Stimulated activated naive CD8-positive, alpha-beta T cell treated with anti-CD3 and anti-CD28 coated beads, Interleukin-15, Interleukin-2, amounts not matched to agents 100 ng/mL and 50 ng/mL, for 24 hours (primary cell): ENCODE data around the gene SLC44A5.

Experiments
- H3K27ac Mint-ChIP-seq: one replicate; pipeline ENCODE4 v1.8.0; 2021; ENCODE audit warnings: mild to moderate bottlenecking, mixed read lengths
- H3K27me3 Mint-ChIP-seq: one replicate; pipeline ENCODE4 v1.8.0; 2021; ENCODE audit warnings: mixed read lengths
- H3K36me3 Mint-ChIP-seq: one replicate; pipeline ENCODE4 v1.8.0; 2021; ENCODE audit warnings: low read depth, mixed read lengths
- H3K4me1 Mint-ChIP-seq: one replicate; pipeline ENCODE4 v1.8.0; 2021; ENCODE audit warnings: low read depth, mixed read lengths
- H3K4me3 Mint-ChIP-seq: one replicate; pipeline ENCODE4 v1.8.0; 2021; ENCODE audit warnings: mild to moderate bottlenecking, mixed read lengths
- H3K9me3 Mint-ChIP-seq: one replicate; pipeline ENCODE4 v1.8.0; 2021; ENCODE audit warnings: mixed read lengths

The SLC44A5 gene

DNA sequence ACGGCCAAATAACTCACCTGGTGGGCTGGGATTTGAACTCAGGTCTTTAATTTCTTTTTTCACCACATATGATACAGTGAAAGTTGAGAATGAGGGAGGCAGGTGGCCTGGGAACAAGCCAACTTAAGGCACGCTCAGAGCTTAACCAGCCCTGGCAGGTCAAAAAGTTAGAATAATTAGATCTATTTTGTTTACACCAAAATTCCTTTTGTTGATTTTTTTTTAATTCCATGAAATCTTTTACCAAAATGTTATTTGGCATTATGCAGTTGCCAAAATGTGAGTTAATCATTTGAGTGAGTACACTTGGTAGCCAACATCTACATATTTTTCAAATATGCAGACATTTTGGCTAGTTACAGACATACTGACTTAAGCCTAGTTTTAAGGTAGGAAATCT lies 439.9 kb downstream of the SLC44A5 start:
- no peaks in the 10 kb centered on the region for H3K27me3 Mint-ChIP-seq
- no peaks in the 10 kb centered on the region for H3K4me1 Mint-ChIP-seq
- peaks cover 7% of the 10 kb centered on the region for H3K9me3 Mint-ChIP-seq
- H3K4me3 Mint-ChIP-seq, result no peak overlapping the region
- no peaks in the 10 kb centered on the region for H3K36me3 Mint-ChIP-seq
- no peak overlapping the region for H3K27ac Mint-ChIP-seq

DNA sequence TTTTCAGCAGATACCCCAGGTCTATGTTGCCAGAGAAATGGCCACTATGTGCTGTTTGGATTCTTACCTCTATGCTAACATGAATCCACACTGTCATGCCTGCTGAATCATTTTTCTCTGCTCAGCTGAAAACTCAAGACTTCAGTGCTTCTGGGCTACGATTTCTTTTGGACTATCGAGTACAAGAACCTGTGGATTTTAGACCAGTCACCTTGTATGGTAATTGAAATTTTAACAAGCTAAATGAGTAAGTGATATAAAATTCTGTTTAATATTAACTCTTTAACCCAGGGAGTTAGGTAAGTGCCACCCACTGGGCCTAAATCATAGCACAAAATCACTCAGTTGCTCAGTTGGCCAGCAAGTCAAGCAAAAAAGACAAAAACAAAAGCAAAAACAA lies 440.9 kb downstream of the SLC44A5 start:
- Mint-ChIP-seq H3K9me3 (peaks cover 7% of the 10 kb centered on the region), H3K4me1 (no peaks in the 10 kb centered on the region), H3K27me3 (no peaks in the 10 kb centered on the region), H3K36me3 (no peaks in the 10 kb centered on the region), H3K4me3 (no peak overlapping the region), H3K27ac (no peak overlapping the region)

DNA sequence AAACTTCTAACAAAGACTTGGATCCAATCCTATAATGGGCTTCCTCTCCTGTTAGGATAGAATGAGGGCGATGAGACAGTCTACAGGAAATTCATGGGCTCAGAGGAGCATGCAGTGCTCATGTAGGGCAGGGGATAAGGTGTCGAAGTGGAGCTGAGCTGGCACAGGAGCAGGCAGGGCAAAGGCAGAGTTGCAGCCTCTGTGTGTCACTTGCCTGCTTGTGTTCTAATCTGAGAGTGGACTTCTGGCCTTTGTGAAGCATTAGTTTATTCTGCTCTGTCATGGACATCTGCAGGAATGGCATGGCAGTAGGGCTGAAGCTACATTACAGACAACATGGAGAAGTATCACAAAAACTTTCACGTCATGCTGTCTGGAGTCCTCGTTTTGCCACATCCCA lies 444.1 kb downstream of the SLC44A5 start:
- no peak overlapping the region for H3K4me3 Mint-ChIP-seq

DNA sequence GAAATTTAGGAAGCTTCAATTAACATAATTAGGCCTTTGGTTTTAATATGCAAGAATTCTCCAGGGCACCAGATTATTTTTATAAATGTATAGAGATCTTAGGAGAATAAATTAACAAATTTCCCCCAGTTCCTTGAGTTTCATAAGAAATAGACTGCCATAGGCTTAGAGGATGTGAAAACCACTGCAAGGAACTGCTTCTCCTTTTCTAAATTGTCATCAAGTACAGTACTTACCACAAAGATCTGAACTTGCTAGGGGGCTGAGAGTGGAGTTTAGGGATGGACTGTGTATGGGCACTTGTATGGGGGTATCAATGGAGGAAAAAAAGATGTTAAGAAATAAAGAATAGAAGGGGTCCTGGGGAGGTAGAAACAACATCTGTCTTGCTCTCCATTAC lies 445.6 kb downstream of the SLC44A5 start:
- Mint-ChIP-seq H3K4me3 (no peak overlapping the region), H3K4me1 (no peaks in the 10 kb centered on the region), H3K9me3 (peaks cover 7% of the 10 kb centered on the region), H3K27ac (no peak overlapping the region), H3K27me3 (peaks cover under 1% of the 10 kb centered on the region), H3K36me3 (no peaks in the 10 kb centered on the region)

More for the DNA sequence above, 444.1 kb downstream of the SLC44A5 start:
- Mint-ChIP-seq H3K4me1 (no peaks in the 10 kb centered on the region), H3K27ac (no peak overlapping the region), H3K36me3 (no peaks in the 10 kb centered on the region), H3K27me3 (no peaks in the 10 kb centered on the region), H3K9me3 (peaks cover 7% of the 10 kb centered on the region)

DNA sequence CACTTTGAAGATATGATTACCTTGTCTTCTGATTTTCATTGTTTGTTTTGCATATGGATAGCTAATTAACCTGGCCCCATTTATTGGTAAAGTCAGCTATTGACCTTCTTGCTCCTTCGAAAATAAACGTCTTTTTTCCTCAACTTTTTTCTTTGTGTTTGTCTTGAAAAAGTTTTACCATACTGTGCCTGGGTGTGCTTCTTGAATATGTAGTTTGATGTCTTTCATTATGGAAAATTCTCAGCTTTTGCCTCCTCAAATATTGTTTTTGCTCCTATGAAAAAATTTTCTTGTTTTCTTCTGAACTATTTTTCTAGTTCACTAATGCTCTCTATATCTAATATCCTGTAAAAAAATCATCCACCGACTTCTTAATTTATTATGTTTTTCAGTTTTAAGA lies 451.8 kb downstream of the SLC44A5 start:
- H3K36me3 Mint-ChIP-seq, result no peaks in the 10 kb centered on the region
- H3K27me3 Mint-ChIP-seq, result peaks cover 14% of the 10 kb centered on the region
- H3K27ac Mint-ChIP-seq, result no peak overlapping the region
- no peaks in the 10 kb centered on the region for H3K4me1 Mint-ChIP-seq
- H3K9me3 Mint-ChIP-seq, result no peaks in the 10 kb centered on the region
- H3K4me3 Mint-ChIP-seq, result no peak overlapping the region
